Astrocyte (in vitro differentiated cells and primary cell): ENCODE results near the gene DOCK10.

Experiments used
- EZH2 ChIP-seq: IDR thresholded peaks from 2 replicates; pipeline ENCODE4 v1.6.1; 2012; ENCODE audit warnings: mild to moderate bottlenecking, low read length, inconsistent platforms; ENCODE audit not compliant: insufficient read depth
- TF ChIP-seq, protein P1 (sequence below): IDR thresholded peaks from 2 replicates; pipeline ENCODE4 v1.5.1; 2011; ENCODE audit warnings: low read depth, mild to moderate bottlenecking, inconsistent platforms, low read length, moderate library complexity; ENCODE audit not compliant: insufficient read depth

DNA sequence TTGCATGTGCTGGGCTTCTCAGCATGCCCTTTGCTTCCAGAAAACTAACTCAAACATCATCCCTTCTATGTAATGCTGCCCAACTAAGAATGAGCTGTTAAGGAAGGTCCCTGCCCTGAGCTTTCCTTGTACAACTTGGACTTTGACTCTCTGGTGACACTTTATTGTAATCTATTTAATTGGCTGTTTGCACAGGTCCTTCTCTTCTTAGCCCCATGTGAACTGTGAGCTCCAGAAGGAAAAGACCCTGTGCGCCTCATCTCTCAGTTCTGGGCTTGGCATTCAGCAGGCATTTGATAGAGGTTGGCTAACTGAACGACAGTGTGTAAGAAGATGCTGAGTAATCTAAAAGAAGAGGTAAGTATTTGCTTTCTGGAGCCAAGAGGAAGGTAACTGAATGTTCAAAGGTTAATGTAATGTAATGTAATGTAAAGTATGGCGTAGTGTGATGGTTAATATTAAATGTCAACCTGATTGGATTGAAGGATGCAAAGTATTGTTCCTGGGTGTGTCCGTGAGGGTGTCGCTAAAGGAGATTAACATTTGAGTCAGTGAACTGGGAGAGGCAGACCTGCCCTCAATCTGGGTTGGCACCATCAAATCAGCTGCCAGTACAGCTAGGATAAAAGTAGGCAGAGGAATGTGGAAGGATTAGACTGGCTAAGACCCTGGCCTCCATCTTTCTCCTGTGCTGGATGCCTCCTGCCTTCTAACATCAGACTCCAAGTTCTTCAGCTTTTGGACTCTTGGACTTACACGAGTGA is 265.3 kb downstream of the DOCK10 start:
- TF ChIP-seq, protein P1, sequence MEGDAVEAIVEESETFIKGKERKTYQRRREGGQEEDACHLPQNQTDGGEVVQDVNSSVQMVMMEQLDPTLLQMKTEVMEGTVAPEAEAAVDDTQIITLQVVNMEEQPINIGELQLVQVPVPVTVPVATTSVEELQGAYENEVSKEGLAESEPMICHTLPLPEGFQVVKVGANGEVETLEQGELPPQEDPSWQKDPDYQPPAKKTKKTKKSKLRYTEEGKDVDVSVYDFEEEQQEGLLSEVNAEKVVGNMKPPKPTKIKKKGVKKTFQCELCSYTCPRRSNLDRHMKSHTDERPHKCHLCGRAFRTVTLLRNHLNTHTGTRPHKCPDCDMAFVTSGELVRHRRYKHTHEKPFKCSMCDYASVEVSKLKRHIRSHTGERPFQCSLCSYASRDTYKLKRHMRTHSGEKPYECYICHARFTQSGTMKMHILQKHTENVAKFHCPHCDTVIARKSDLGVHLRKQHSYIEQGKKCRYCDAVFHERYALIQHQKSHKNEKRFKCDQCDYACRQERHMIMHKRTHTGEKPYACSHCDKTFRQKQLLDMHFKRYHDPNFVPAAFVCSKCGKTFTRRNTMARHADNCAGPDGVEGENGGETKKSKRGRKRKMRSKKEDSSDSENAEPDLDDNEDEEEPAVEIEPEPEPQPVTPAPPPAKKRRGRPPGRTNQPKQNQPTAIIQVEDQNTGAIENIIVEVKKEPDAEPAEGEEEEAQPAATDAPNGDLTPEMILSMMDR = no peak
- no peak for TF ChIP-seq EZH2
